Fibroblast of lung (primary cell): ENCODE results near the gene SYVN1. TPM values are rescaled to one million over a fixed set of nuclear protein-coding genes. Genes with fewer than 3 reads are reported as not detected.

Experiments
- DNase-seq, 2 donors: peaks; one replicate each; pipeline versions ENCODE4 v3.0.0 to v3.0.0-alpha.2; 2010; ENCODE audit warnings: low read depth in 2 of 2
- H2AFZ ChIP-seq: 2 replicates; pipeline ENCODE4 v1.5.1; 2012; ENCODE audit warnings: low read length, control low read depth, inconsistent platforms
- H3K27ac ChIP-seq: 2 replicates; pipeline ENCODE4 v1.5.1; 2011; ENCODE audit warnings: low read length, control low read depth; ENCODE audit not compliant: insufficient read depth
- H3K27me3 ChIP-seq: 2 replicates; pipeline ENCODE4 v1.5.1; 2011; ENCODE audit warnings: mild to moderate bottlenecking, low read length; ENCODE audit not compliant: control insufficient read depth, insufficient read depth
- H3K36me3 ChIP-seq: 2 replicates; pipeline ENCODE4 v1.5.1; 2011; ENCODE audit warnings: low read length; ENCODE audit not compliant: control insufficient read depth, insufficient read depth
- H3K4me1 ChIP-seq: 2 replicates; pipeline ENCODE4 v1.5.1; 2011; ENCODE audit warnings: low read length; ENCODE audit not compliant: control insufficient read depth, insufficient read depth; ENCODE audit errors: extremely low read depth
- H3K4me2 ChIP-seq: 2 replicates; pipeline ENCODE4 v1.5.1; 2011; ENCODE audit warnings: low read length, control low read depth; ENCODE audit not compliant: insufficient read depth; ENCODE audit errors: extremely low read depth
- H3K4me3 ChIP-seq, 4 experiments: fragments of 200-600 bp in 1 of 4; sonication (generic) in 1 of 4; replicated peaks in 1 of 4; 2 replicates each; pipeline ENCODE4 v1.5.1; 2011 to 2016; ENCODE audit warnings: low read length in 4 of 4, low read depth in 3 of 4, mild to moderate bottlenecking in 3 of 4, control low read depth in 2 of 4, inconsistent platforms in 1 of 4, mixed read lengths in 1 of 4; ENCODE audit not compliant: insufficient read depth in 1 of 4; ENCODE audit errors: control extremely low read depth in 1 of 4
- H3K79me2 ChIP-seq: 2 replicates; pipeline ENCODE4 v1.5.1; 2012; ENCODE audit warnings: mild to moderate bottlenecking, low read length, inconsistent platforms; ENCODE audit not compliant: control insufficient read depth, insufficient read depth
- H3K9ac ChIP-seq: 2 replicates; pipeline ENCODE4 v1.5.1; 2011; ENCODE audit warnings: mild to moderate bottlenecking, low read length, control low read depth; ENCODE audit not compliant: insufficient read depth
- H3K9me3 ChIP-seq: 2 replicates; pipeline ENCODE4 v1.5.1; 2012; ENCODE audit warnings: low read depth, low read length; ENCODE audit not compliant: control insufficient read depth, insufficient read depth
- H4K20me1 ChIP-seq: 2 replicates; pipeline ENCODE4 v1.5.1; 2011; ENCODE audit warnings: low read length; ENCODE audit not compliant: control insufficient read depth, insufficient read depth; ENCODE audit errors: extremely low read depth
- EZH2 ChIP-seq: IDR thresholded peaks from 2 replicates; pipeline ENCODE4 v1.5.1; 2012; ENCODE audit warnings: low read length, control low read depth, mild to moderate bottlenecking; ENCODE audit errors: missing control alignments
- polyA plus RNA-seq, 2 donors: library from polyadenylated mRNA; depleted of rRNA in 1 of 2; stranded (reverse) in 1 of 2; unstranded in 1 of 2; fragments of >200 nt; gene quantifications; 2 replicates each; pipeline ENCODE4 v1.2.1, GENCODE V29; 2011 to 2012; ENCODE audit warnings: missing spikeins in 1 of 2
- total RNA-seq: library from RNA; depleted of rRNA; stranded (reverse); fragments of >200 nt; gene quantifications from 2 replicates; pipeline ENCODE4 v1.2.1, GENCODE V29; 2014
- TF ChIP-seq, protein P1 (sequence below), 2 donors: IDR thresholded peaks in 1 of 2; conservative IDR thresholded peaks in 1 of 2; 1 replicate in 1 of 2; 2 replicates in 1 of 2; pipeline ENCODE4 v1.5.1; 2011 to 2012; ENCODE audit warnings: low read length in 2 of 2, control low read depth in 1 of 2, inconsistent platforms in 1 of 2, low read depth in 1 of 2, mild to moderate bottlenecking in 1 of 2

Gene SYVN1
- total and polyA plus RNA-seq, 2 donors (not counting 1 experiment from before 2014, with no cell fraction given), result 15.5 to 25.2 TPM

DNA sequence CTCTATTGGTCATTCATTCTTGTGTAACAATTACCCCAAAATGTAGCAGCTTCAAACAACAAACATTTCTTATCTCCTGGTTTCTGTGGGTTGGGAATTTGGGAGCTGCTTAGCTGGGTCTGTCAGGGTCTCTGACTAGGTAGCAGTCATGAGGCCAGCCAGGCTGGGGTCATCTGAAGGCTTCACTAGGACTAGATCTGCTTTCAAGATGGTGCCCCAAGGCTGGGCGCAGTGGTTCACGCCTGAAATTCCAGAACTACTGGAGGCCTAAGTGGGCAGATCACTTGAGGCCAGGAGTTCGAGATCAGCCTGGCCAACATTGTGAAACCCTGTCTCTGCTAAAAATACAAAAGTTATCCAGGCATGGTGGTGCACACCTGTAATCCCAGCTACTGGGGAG is 22.6 kb upstream of the SYVN1 start:
- Histone ChIP-seq H3K9ac (no peak overlapping the region), H3K27ac (no peak overlapping the region)
- DNase-seq, result no peak

DNA sequence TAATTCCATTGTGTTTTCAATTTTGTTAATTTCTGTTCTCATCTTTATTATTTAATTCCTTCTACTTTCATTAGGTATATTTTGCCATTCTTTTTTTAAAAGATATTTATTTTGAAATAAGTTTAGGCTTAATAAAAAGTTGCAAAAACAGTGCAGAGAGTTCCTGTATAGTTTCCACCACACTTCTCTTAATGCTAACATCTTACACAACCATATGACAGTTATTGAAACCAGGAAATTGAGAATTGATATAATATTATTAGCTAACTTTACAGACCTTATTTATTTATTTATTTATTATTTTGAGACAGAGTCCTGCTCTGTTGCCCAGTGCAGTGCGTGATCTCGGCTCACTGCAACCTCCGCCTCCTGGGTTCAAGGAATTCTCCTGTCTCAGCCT is 21.9 kb upstream of the SYVN1 start:
- TF ChIP-seq, protein P1, sequence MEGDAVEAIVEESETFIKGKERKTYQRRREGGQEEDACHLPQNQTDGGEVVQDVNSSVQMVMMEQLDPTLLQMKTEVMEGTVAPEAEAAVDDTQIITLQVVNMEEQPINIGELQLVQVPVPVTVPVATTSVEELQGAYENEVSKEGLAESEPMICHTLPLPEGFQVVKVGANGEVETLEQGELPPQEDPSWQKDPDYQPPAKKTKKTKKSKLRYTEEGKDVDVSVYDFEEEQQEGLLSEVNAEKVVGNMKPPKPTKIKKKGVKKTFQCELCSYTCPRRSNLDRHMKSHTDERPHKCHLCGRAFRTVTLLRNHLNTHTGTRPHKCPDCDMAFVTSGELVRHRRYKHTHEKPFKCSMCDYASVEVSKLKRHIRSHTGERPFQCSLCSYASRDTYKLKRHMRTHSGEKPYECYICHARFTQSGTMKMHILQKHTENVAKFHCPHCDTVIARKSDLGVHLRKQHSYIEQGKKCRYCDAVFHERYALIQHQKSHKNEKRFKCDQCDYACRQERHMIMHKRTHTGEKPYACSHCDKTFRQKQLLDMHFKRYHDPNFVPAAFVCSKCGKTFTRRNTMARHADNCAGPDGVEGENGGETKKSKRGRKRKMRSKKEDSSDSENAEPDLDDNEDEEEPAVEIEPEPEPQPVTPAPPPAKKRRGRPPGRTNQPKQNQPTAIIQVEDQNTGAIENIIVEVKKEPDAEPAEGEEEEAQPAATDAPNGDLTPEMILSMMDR (conservative IDR thresholded peaks at IDR 0.05 in 1 of 2, IDR thresholded peaks at IDR 0.05 in 1 of 2; ENCODE audit: low read depth in 1 of 2, low read length in 2 of 2), result no peak
- no peak for TF ChIP-seq EZH2
- Histone ChIP-seq H3K4me1 (no peaks in the 10 kb centered on the region), H3K36me3 (no peaks in the 10 kb centered on the region), H3K9ac (no peak overlapping the region), H2AFZ (no peak overlapping the region), H3K27ac (no peak overlapping the region), H4K20me1 (no peaks in the 10 kb centered on the region), H3K79me2 (no peaks in the 10 kb centered on the region), H3K9me3 (no peaks in the 10 kb centered on the region), H3K27me3 (no peaks in the 10 kb centered on the region), H3K4me3 (no peak overlapping the region), H3K4me2 (no peak overlapping the region)
- no peak for DNase-seq

More for the DNA sequence above, 22.6 kb upstream of the SYVN1 start:
- H3K9me3 ChIP-seq, result no peaks in the 10 kb centered on the region
- no peak overlapping the region for H3K4me2 ChIP-seq
- no peaks in the 10 kb centered on the region for H4K20me1 ChIP-seq
- H3K27me3 ChIP-seq, result no peaks in the 10 kb centered on the region
- no peaks in the 10 kb centered on the region for H3K4me1 ChIP-seq
- TF ChIP-seq, protein P1 (conservative IDR thresholded peaks at IDR 0.05 in 1 of 2, IDR thresholded peaks at IDR 0.05 in 1 of 2; ENCODE audit: low read depth in 1 of 2, low read length in 2 of 2), result no peak
- TF ChIP-seq EZH2, result no peak
- H3K4me3 ChIP-seq, result no peak overlapping the region
- no peaks in the 10 kb centered on the region for H3K36me3 ChIP-seq
- H2AFZ ChIP-seq, result no peak overlapping the region
- no peaks in the 10 kb centered on the region for H3K79me2 ChIP-seq

- Histone ChIP-seq H3K9me3 (no peaks in the 10 kb centered on the region), H3K4me3 (no peak overlapping the region), H3K4me2 (no peak overlapping the region), H3K9ac (no peak overlapping the region), H3K27me3 (no peaks in the 10 kb centered on the region), H3K4me1 (peaks cover 2% of the 10 kb centered on the region), H4K20me1 (no peaks in the 10 kb centered on the region), H3K36me3 (no peaks in the 10 kb centered on the region), H2AFZ (no peak overlapping the region), H3K27ac (no peak overlapping the region), H3K79me2 (no peaks in the 10 kb centered on the region)
- no peak for TF ChIP-seq EZH2
- TF ChIP-seq, protein P1 (conservative IDR thresholded peaks at IDR 0.05 in 1 of 2, IDR thresholded peaks at IDR 0.05 in 1 of 2; ENCODE audit: low read depth in 1 of 2, low read length in 2 of 2), result no peak
- no peak for DNase-seq
Observed at GRCh38 chr11:65152122-65152521, 17.8 kb upstream of the SYVN1 start.
